Ascending aorta (tissue), 2 donors: ENCODE data around the gene PSMA2. TPM values are rescaled to one million over a fixed set of nuclear protein-coding genes. Genes with fewer than 3 reads are reported as not detected.

Experiments used
- DNase-seq, 2 donors: peaks; one replicate each; pipeline ENCODE4 v3.0.0-alpha.2; 2019; ENCODE audit warnings: low spot score in 2 of 2
- H3K27ac ChIP-seq, 2 donors: fragments of 200-600 bp; sonication (generic); one replicate each; pipeline ENCODE4 v1.5.1; 2016 to 2017; ENCODE audit warnings: mild to moderate bottlenecking in 1 of 2
- H3K27me3 ChIP-seq: fragments of 200-600 bp; sonication (generic); one replicate; pipeline ENCODE4 v1.5.1; 2017
- H3K36me3 ChIP-seq, 2 donors: fragments of 200-600 bp; sonication (generic); one replicate each; pipeline ENCODE4 v1.5.1; 2016
- H3K4me1 ChIP-seq, 2 donors: fragments of 200-600 bp; sonication (generic); one replicate each; pipeline ENCODE4 v1.5.1; 2016 to 2017; ENCODE audit warnings: mild to moderate bottlenecking in 1 of 2
- H3K4me3 ChIP-seq, 2 donors: fragments of 200-600 bp; sonication (generic); one replicate each; pipeline ENCODE4 v1.5.1; 2016 to 2017; ENCODE audit warnings: mild to moderate bottlenecking in 1 of 2
- H3K9me3 ChIP-seq, 2 donors: fragments of 200-600 bp; sonication (generic); one replicate each; pipeline ENCODE4 v1.5.1; 2016
- CTCF ChIP-seq, 3 experiments: fragments of 200-600 bp in 2 of 3; fragments of 450-650 bp in 1 of 3; sonication (generic) in 2 of 3; IDR thresholded peaks; one replicate each; pipeline ENCODE4 v1.5.1; 2016 to 2019; ENCODE audit warnings: antibody characterized with exemption in 3 of 3, mild to moderate bottlenecking in 1 of 3, moderate library complexity in 1 of 3
- intact Hi-C: fragments of 100-400 bp; cut with DNase I; formaldehyde crosslinking; loops from one replicate; pipeline ENCODE4 v1.15.1; 2023
- total RNA-seq: library from RNA; depleted of rRNA; stranded (reverse); fragments of >200 nt; gene quantifications from one replicate; pipeline ENCODE4 v1.1.0, GENCODE V29; 2016

PSMA2 gene
- total RNA-seq: 61.4 TPM

GRCh38 chr7:42931834-42932651, at the start of gene PSMA2, which contains the start of gene MRPL32:
PSMA2 (minus strand) TSS chr7:42932174; CDS start chr7:42932158, 16 bp downstream.
MRPL32 (plus strand) TSS chr7:42932376; CDS start chr7:42932387, 11 bp downstream.
- Histone ChIP-seq H3K27ac (peak within 1 kb of the TSS; percentile 78 to 87), H3K9me3 (no peaks in the 10 kb centered on the region), H3K36me3 (peaks cover 16 to 19% of the 10 kb centered on the region in 2 donors), H3K27me3 (no peaks in the 10 kb centered on the region), H3K4me3 (peak within 1 kb of the TSS; percentile 89 to 94), H3K4me1 (peaks cover 4 to 25% of the 10 kb centered on the region in 2 donors)
- TF ChIP-seq CTCF (IDR thresholded peaks at IDR 0.05): no peak
- intact Hi-C loops: loop anchor here (1.0 to 10.0 kb wide), 5 partner anchors 20 to 793 kb away; partner anchors contain the start of genes C7orf25, COA1, HECW1 and STK17A
- peak; percentile 87 to 98 for DNase-seq

- Histone ChIP-seq H3K36me3 (no peaks in the 10 kb centered on the region), H3K27ac (no peak overlapping the region), H3K4me1 (no peaks in the 10 kb centered on the region), H3K9me3 (peaks cover 0 to 16% of the 10 kb centered on the region in 2 donors), H3K4me3 (no peak overlapping the region), H3K27me3 (no peaks in the 10 kb centered on the region)
- intact Hi-C loops: no loop called here
- TF ChIP-seq CTCF (IDR thresholded peaks at IDR 0.05): no peak
- no peak for DNase-seq
Measured at GRCh38 chr7:42981601-42982000, 49.6 kb upstream of the PSMA2 start.

GRCh38 chr7:42980514-42980913, 48.5 kb upstream of the PSMA2 start:
- no peak for TF ChIP-seq CTCF (IDR thresholded peaks at IDR 0.05)
- Histone ChIP-seq H3K27ac (no peak overlapping the region), H3K36me3 (no peaks in the 10 kb centered on the region), H3K27me3 (no peaks in the 10 kb centered on the region), H3K9me3 (peaks cover 0 to 16% of the 10 kb centered on the region in 2 donors), H3K4me3 (no peak overlapping the region), H3K4me1 (no peaks in the 10 kb centered on the region)
- intact Hi-C loops: no loop called here
- DNase-seq: no peak

GRCh38 chr7:42980084-42980483, 48.1 kb upstream of the PSMA2 start:
- DNase-seq: no peak
- H3K27me3 ChIP-seq: no peaks in the 10 kb centered on the region
- H3K4me1 ChIP-seq: no peaks in the 10 kb centered on the region
- H3K36me3 ChIP-seq: no peaks in the 10 kb centered on the region
- TF ChIP-seq CTCF (IDR thresholded peaks at IDR 0.05): no peak
- intact Hi-C loops: no loop called here
- H3K27ac ChIP-seq: no peak overlapping the region
- H3K4me3 ChIP-seq: no peak overlapping the region
- H3K9me3 ChIP-seq: peaks cover 0 to 13% of the 10 kb centered on the region in 2 donors

GRCh38 chr7:42978496-42978895, 46.5 kb upstream of the PSMA2 start:
- DNase-seq: no peak
- intact Hi-C loops: loop anchor here (10.0 kb wide), 1 partner anchor 136 kb away; the partner anchor contains the start of gene HECW1
- H3K4me3 ChIP-seq: no peak overlapping the region
- no peaks in the 10 kb centered on the region for H3K36me3 ChIP-seq
- H3K27me3 ChIP-seq: no peaks in the 10 kb centered on the region
- peaks cover 0 to under 1% of the 10 kb centered on the region in 2 donors for H3K9me3 ChIP-seq
- no peak overlapping the region for H3K27ac ChIP-seq
- TF ChIP-seq CTCF (IDR thresholded peaks at IDR 0.05): no peak
- H3K4me1 ChIP-seq: no peaks in the 10 kb centered on the region
